Suprapubic skin (tissue), 4 donors: ENCODE results near the gene MUC7. TPM values are rescaled to one million over a fixed set of nuclear protein-coding genes. Genes with fewer than 3 reads are reported as not detected.

Experiments used
- DNase-seq, 2 donors: peaks; one replicate each; pipeline ENCODE4 v3.0.0-alpha.2; 2019; ENCODE audit warnings: low spot score in 2 of 2
- H3K27ac ChIP-seq: fragments of 200-600 bp; sonication (generic); one replicate; pipeline ENCODE4 v1.5.1; 2019
- H3K27me3 ChIP-seq: fragments of 200-600 bp; sonication (generic); one replicate; pipeline ENCODE4 v1.5.1; 2019
- H3K36me3 ChIP-seq: fragments of 200-600 bp; sonication (generic); one replicate; pipeline ENCODE4 v1.5.1; 2019
- H3K4me1 ChIP-seq: fragments of 200-600 bp; sonication (generic); one replicate; pipeline ENCODE4 v1.5.1; 2019
- H3K4me3 ChIP-seq: fragments of 200-600 bp; sonication (generic); one replicate; pipeline ENCODE4 v1.5.1; 2019; ENCODE audit warnings: mild to moderate bottlenecking
- H3K9me3 ChIP-seq: fragments of 200-600 bp; sonication (generic); one replicate; pipeline ENCODE4 v1.5.1; 2019
- CTCF ChIP-seq, 2 donors: fragments of 200-600 bp in 1 of 2; fragments of 450-650 bp in 1 of 2; sonication (generic) in 1 of 2; IDR thresholded peaks; one replicate each; pipeline ENCODE4 v1.5.1; 2016 to 2019; ENCODE audit warnings: antibody characterized with exemption in 2 of 2, mild to moderate bottlenecking in 1 of 2, moderate library complexity in 1 of 2
- EP300 ChIP-seq: sonication (generic); formaldehyde crosslinking; IDR thresholded peaks from one replicate; pipeline ENCODE4 v1.6.1; 2017; ENCODE audit warnings: antibody characterized with exemption
- POLR2A ChIP-seq, 2 donors: fragments of 450-650 bp; IDR thresholded peaks; one replicate each; pipeline ENCODE4 v1.6.1; 2017; ENCODE audit warnings: antibody characterized with exemption in 2 of 2, mild to moderate bottlenecking in 2 of 2, moderate library complexity in 2 of 2
- POLR2AphosphoS5 ChIP-seq, 3 donors: sonication (generic); formaldehyde crosslinking; IDR thresholded peaks; one replicate each; pipeline ENCODE4 v1.6.1; 2017; ENCODE audit warnings: antibody characterized with exemption in 3 of 3
- WGBS: methylation state at CpG from one replicate; pipeline ENCODE4 v1.1.5; 2018; 5-methylcytosine and 5-hydroxymethylcytosine counted together
- total RNA-seq, 4 donors: library from RNA; depleted of rRNA; stranded (reverse); fragments of >200 nt; gene quantifications; one replicate each; pipeline ENCODE4 v1.1.0, GENCODE V29; 2016

Gene MUC7
- total RNA-seq, 4 donors from 2014 or later = 0.86 to 6.8 (median 1.7) TPM

- H3K27ac ChIP-seq = no peak overlapping the region
- WGBS = 93% methylated on average over 3 of the region's 3 CpGs
- TF ChIP-seq CTCF (IDR thresholded peaks at IDR 0.05) (no peak), POLR2AphosphoS5 (IDR thresholded peaks at IDR 0.05) (no peak), POLR2A (IDR thresholded peaks at IDR 0.05) (no peak), EP300 (no peak)
- no peak for DNase-seq
- no peaks in the 10 kb centered on the region for H3K4me1 ChIP-seq
- H3K9me3 ChIP-seq = no peaks in the 10 kb centered on the region
- H3K36me3 ChIP-seq = no peaks in the 10 kb centered on the region
- H3K4me3 ChIP-seq = no peak overlapping the region
- no peaks in the 10 kb centered on the region for H3K27me3 ChIP-seq
Measured at GRCh38 chr4:70511365-70511764, 39.4 kb downstream of the MUC7 start.

- Histone ChIP-seq H3K4me3 (no peak overlapping the region), H3K9me3 (no peaks in the 10 kb centered on the region), H3K27me3 (no peaks in the 10 kb centered on the region), H3K36me3 (no peaks in the 10 kb centered on the region), H3K27ac (no peak overlapping the region), H3K4me1 (no peaks in the 10 kb centered on the region)
- TF ChIP-seq EP300 = no peak
- no peak for TF ChIP-seq POLR2AphosphoS5 (IDR thresholded peaks at IDR 0.05)
- DNase-seq = no peak
- 66% methylated on average over 4 of the region's 4 CpGs for WGBS
Measured at GRCh38 chr4:70515367-70516250, 43.6 kb downstream of the MUC7 start.

- no peak within 1 kb of the TSS for H3K27ac ChIP-seq
- H3K4me1 ChIP-seq = peaks cover 8% of the 10 kb centered on the region
- H3K27me3 ChIP-seq = no peaks in the 10 kb centered on the region
- H3K36me3 ChIP-seq = no peaks in the 10 kb centered on the region
- no peak for DNase-seq
- WGBS = 62% methylated on average over 2 of the region's 2 CpGs
- no peaks in the 10 kb centered on the region for H3K9me3 ChIP-seq
- no peak for TF ChIP-seq POLR2AphosphoS5 (IDR thresholded peaks at IDR 0.05)
- no peak for TF ChIP-seq EP300
- no peak for TF ChIP-seq POLR2A (IDR thresholded peaks at IDR 0.05)
- TF ChIP-seq CTCF (IDR thresholded peaks at IDR 0.05) = no peak
- H3K4me3 ChIP-seq = no peak within 1 kb of the TSS
Measured at GRCh38 chr4:70518269-70518668, 46.3 kb downstream of the MUC7 start, which contains the start of gene AMTN. Gene AMTN, plus strand, starts transcription at chr4:70518569. Its CDS starts 209 bp downstream, at chr4:70518778.

GRCh38 chr4:70518716-70519115 lies 46.7 kb downstream of the MUC7 start:
- TF ChIP-seq CTCF (IDR thresholded peaks at IDR 0.05) (no peak), POLR2AphosphoS5 (IDR thresholded peaks at IDR 0.05) (no peak), EP300 (no peak), POLR2A (IDR thresholded peaks at IDR 0.05) (no peak)
- WGBS = 72% methylated on average over 3 of the region's 3 CpGs
- Histone ChIP-seq H3K4me1 (peaks cover 8% of the 10 kb centered on the region), H3K4me3 (no peak overlapping the region), H3K36me3 (no peaks in the 10 kb centered on the region), H3K9me3 (no peaks in the 10 kb centered on the region), H3K27me3 (no peaks in the 10 kb centered on the region), H3K27ac (no peak overlapping the region)
- DNase-seq = no peak

GRCh38 chr4:70522626-70523025 lies 50.6 kb downstream of the MUC7 start:
- TF ChIP-seq CTCF (IDR thresholded peaks at IDR 0.05) (no peak), POLR2AphosphoS5 (IDR thresholded peaks at IDR 0.05) (no peak), POLR2A (IDR thresholded peaks at IDR 0.05) (no peak), EP300 (no peak)
- Histone ChIP-seq H3K36me3 (no peaks in the 10 kb centered on the region), H3K4me1 (peaks cover 8% of the 10 kb centered on the region), H3K27ac (no peak overlapping the region), H3K27me3 (no peaks in the 10 kb centered on the region), H3K9me3 (no peaks in the 10 kb centered on the region), H3K4me3 (no peak overlapping the region)
- DNase-seq = no peak
- 51% methylated on average over 7 of the region's 7 CpGs for WGBS
